ENCODE measurements around the gene TEX12.
A peak's percentile ranks its signal among the peaks of the same experiment; 100 is the strongest.

TEX12 gene

GRCh38 chr11:112211536-112211935 is 44.4 kb downstream of the TEX12 start:
- no peak for DNase-seq (ENCODE audit: low read depth, low spot score)

GRCh38 chr11:112212290-112212689 is 45.1 kb downstream of the TEX12 start:
- DNase-seq (ENCODE audit: low read depth, low spot score): no peak

- DNase-seq (ENCODE audit: low read depth, low spot score): no peak
These were observed 45.5 kb downstream of the TEX12 start for GRCh38 chr11:112212710-112213109.

DNA sequence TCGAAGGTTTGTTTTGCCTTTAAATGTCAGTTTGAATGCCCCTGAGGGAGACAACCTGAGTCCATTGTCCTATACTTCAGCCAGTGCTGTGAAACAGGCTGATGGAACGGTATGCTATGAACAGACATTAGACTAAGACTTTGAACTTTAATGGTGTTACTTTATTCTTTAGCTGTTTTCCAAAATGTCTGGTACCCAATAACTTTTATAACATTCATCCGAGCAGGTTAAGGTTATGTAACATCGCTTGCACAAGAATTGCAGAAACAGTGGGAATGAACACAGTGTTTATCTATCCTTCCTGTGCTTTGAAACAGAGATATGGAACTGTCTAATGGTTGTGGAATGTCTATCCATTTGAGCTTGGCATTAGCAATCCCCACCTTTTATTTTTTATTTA is 46.6 kb downstream of the TEX12 start:
- DNase-seq (ENCODE audit: low read depth, low spot score): no peak

DNA sequence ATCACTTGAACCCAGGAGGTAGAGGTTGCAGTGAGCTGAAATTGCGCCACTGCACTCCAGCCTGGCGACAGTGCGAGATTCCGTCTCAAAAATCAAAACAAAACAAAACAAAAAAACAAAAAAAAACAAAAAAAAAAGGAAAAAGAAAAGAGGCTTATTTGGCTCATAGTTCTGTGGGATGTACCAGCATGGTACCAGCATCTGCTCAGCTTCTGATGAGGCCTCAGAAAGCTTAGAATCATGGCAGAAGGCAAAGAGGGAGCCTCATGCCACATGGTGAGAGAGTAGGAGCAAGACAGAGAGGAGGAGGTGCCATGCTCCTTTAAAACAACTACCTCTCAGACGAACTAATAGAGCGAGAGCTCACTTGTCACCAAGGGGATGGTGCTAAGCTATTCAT is 48.4 kb downstream of the TEX12 start:
- DNase-seq (ENCODE audit: low read depth, low spot score): no peak

DNA sequence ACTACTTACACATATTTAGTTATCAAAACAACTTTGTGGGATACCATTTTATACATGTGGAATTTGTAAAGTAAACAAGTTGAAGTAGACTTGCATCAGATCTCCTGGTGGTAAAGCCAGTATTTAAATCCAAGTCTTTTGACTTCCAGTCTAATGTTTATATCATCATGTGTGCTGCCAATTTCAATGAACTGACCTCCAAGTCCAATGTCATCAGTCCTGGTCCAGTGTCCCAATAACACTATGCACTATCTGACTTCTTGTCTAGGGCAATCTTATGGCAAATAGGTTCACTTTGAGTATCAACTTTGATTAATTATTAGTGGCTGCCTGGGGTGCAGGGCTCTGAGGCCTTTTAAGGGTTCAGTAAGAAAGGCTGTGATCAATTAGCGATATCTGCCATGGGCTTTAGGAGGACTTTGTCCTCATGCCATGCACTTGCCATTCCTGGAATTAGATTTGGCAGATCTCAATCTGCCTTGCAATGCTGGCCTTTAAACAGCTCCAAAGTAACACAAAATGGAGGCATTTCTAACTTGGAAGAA is 49.5 kb downstream of the TEX12 start:
- DNase-seq (ENCODE audit: low read depth, low spot score): no peak

GRCh38 chr11:112219476-112220232 is 52.5 kb downstream of the TEX12 start:
- DNase-seq (ENCODE audit: low read depth, low spot score): peak; percentile 15

GRCh38 chr11:112221274-112221835 is 54.2 kb downstream of the TEX12 start:
- no peak for DNase-seq (ENCODE audit: low read depth, low spot score)

Measured in activated CD4-positive, CD25-positive, alpha-beta regulatory T cell treated with anti-CD3 and anti-CD28 coated beads, Interleukin-2, amount 50 U/mL, for 16 hours (primary cell).